WTC11 (cell line): ENCODE data around the gene CLEC1A.

Experiments used
- AFF4 ChIP-seq: sonication (generic); formaldehyde crosslinking; IDR thresholded peaks from 2 replicates; pipeline ENCODE4 v1.8.1; 2023; ENCODE audit warnings: mild to moderate bottlenecking, missing genetic modification reagents, borderline replicate concordance
- ATF2 ChIP-seq: sonication (generic); formaldehyde crosslinking; IDR thresholded peaks from 2 replicates; pipeline ENCODE4 v1.8.1; 2022; ENCODE audit warnings: low read depth, missing genetic modification reagents, borderline replicate concordance
- CTCF ChIP-seq: fragments of 200-600 bp; IDR thresholded peaks from 2 replicates; pipeline ENCODE4 v1.8.0; 2022; ENCODE audit warnings: antibody characterized with exemption
- ELF4 ChIP-seq: sonication (generic); formaldehyde crosslinking; IDR thresholded peaks from 2 replicates; pipeline ENCODE4 v1.8.1; 2022; ENCODE audit warnings: low read depth, mild to moderate bottlenecking, moderate library complexity, missing genetic modification reagents
- JUN ChIP-seq: sonication (generic); formaldehyde crosslinking; IDR thresholded peaks from 2 replicates; pipeline ENCODE4 v1.8.0; 2023; ENCODE audit warnings: mild to moderate bottlenecking, missing genetic modification reagents
- PRDM15 ChIP-seq: sonication (generic); formaldehyde crosslinking; IDR thresholded peaks from 2 replicates; pipeline ENCODE4 v1.8.0; 2022; ENCODE audit warnings: missing genetic modification reagents
- SP1 ChIP-seq: sonication (generic); formaldehyde crosslinking; conservative IDR thresholded peaks from 2 replicates; pipeline ENCODE4 v1.8.1; 2022; ENCODE audit warnings: missing genetic modification reagents
- TCF7 ChIP-seq: sonication (generic); formaldehyde crosslinking; IDR thresholded peaks from 2 replicates; pipeline ENCODE4 v1.8.0; 2022; ENCODE audit warnings: mild to moderate bottlenecking, low read depth, missing genetic modification reagents, moderate library complexity
- TEAD4 ChIP-seq: sonication (generic); formaldehyde crosslinking; IDR thresholded peaks from 2 replicates; pipeline ENCODE4 v1.8.0; 2022; ENCODE audit warnings: mild to moderate bottlenecking, missing genetic modification reagents
- ZNF232 ChIP-seq: sonication (generic); formaldehyde crosslinking; IDR thresholded peaks from 2 replicates; pipeline ENCODE4 v1.8.0; 2022; ENCODE audit warnings: mild to moderate bottlenecking, missing genetic modification reagents
- ZNF263 ChIP-seq: sonication (generic); formaldehyde crosslinking; IDR thresholded peaks from 2 replicates; pipeline ENCODE4 v1.8.1; 2022; ENCODE audit warnings: low read depth, mild to moderate bottlenecking, moderate library complexity, missing genetic modification reagents
- ZNF396 ChIP-seq: fragments of 250-450 bp; sonication (Bioruptor Pico); IDR thresholded peaks from 2 replicates; pipeline ENCODE4 v1.8.0; 2021; ENCODE audit warnings: mild to moderate bottlenecking, moderate library complexity, borderline replicate concordance
- ZNF416 ChIP-seq: fragments of 250-450 bp; sonication (Bioruptor Pico); IDR thresholded peaks from 2 replicates; pipeline ENCODE4 v1.9.0; 2021; ENCODE audit warnings: mild to moderate bottlenecking, inconsistent platforms

- TF ChIP-seq JUN (CRISPR knock-in tag) (no peak), CTCF (no peak), AFF4 (CRISPR knock-in tag) (no peak), ZNF232 (CRISPR knock-in tag) (no peak), SP1 (no peak), TEAD4 (CRISPR knock-in tag) (no peak), ATF2 (CRISPR knock-in tag) (no peak), ZNF263 (no peak), ZNF416 (CRISPR knock-in tag) (no peak), PRDM15 (CRISPR knock-in tag) (no peak), TCF7 (no peak), ELF4 (CRISPR knock-in tag) (no peak), ZNF396 (CRISPR knock-in tag) (no peak)
Measured at GRCh38 chr12:10067942-10068341, 30.8 kb downstream of the CLEC1A start.
